Ovary (tissue), 3 donors: ENCODE data around the gene RTF2.

Source experiments
- CTCF ChIP-seq, 3 donors: fragments of 450-650 bp in 2 of 3; fragments of 200-600 bp in 1 of 3; IDR thresholded peaks; one replicate each; pipeline versions ENCODE4 v1.5.1 to v1.8.0; 2016 to 2022; ENCODE audit warnings: antibody characterized with exemption in 3 of 3, mild to moderate bottlenecking in 1 of 3
- EP300 ChIP-seq: sonication (generic); formaldehyde crosslinking; IDR thresholded peaks from one replicate; pipeline ENCODE4 v1.6.1; 2017; ENCODE audit warnings: antibody characterized with exemption
- POLR2A ChIP-seq: fragments of 450-650 bp; IDR thresholded peaks from one replicate; pipeline ENCODE4 v1.6.1; 2017; ENCODE audit warnings: antibody characterized with exemption, mild to moderate bottlenecking, moderate library complexity
- donor health status: DM: no; HTN: no; CAD: no.

DNA sequence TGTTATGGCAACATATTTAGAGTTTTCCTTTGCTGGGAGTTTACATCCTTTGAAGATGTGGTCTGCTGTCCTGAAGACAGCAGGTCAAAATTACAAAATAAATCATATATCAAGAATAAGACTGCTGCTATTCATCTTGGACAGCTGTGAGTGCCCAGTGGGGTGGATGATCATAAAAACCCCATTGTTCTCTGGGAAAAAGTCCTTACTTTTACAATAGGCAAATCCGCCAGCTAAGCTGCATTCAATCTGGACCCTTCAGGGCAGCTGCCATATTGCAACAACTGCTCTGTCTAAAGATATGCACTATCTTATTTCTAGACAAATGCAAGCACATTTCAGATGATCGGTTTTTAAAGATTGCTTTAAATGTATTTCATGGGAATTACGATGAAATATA, 37.0 kb upstream of the RTF2 start:
- TF ChIP-seq CTCF (IDR thresholded peaks at IDR 0.05) = no peak
- TF ChIP-seq EP300 = no peak
- TF ChIP-seq POLR2A = no peak
